Measurements from ENCODE around the gene CUL4A. TPM values are rescaled to one million over a fixed set of nuclear protein-coding genes. Genes with fewer than 3 reads are reported as not detected.
A peak's percentile ranks its signal among the peaks of the same experiment; 100 is the strongest.

CUL4A gene
- total RNA-seq, 4 donors from 2014 or later = 104 to 144 (median 107) TPM

DNA sequence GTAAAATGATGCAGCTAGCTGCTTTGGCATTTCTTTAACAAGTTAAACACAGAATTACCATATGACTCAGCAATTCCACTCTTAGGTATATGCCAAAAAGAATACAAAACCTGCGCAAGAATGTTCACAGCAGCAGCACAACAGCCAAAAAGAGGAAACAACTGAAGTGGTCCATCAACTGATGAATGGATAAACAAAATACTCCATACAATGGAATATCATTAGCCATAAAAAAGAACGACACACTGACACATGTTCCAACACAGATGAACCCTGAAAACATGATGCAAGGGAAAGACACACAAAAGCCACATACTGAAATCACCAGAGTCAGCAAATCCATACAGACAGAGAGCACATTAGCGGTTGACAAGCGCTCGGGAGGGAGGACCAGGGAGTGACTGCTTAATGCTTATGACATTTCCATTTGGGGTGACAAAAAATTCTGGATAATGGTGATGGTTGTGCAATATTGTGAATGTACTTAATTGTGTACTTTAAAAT, 3.9 kb upstream of the CUL4A start:
- Histone ChIP-seq H3K27me3 (no peaks in the 10 kb centered on the region), H3K36me3 (peaks cover 0 to 8% of the 10 kb centered on the region in 2 donors), H3K4me1 (peaks cover 0 to 71% (median 20%) of the 10 kb centered on the region in 3 donors), H3K9me3 (no peaks in the 10 kb centered on the region), H3K4me3 (no peak overlapping the region), H3K27ac (peak overlapping the region in 3 of 4 donors; percentile 23 to 60 (median 28))
- no peak for ATAC-seq
- 49 to 54% methylated on average over 5 of the region's 5 CpGs for WGBS, 2 donors (ENCODE audit: low coverage in 1 of 2)
- TF ChIP-seq POLR2AphosphoS5 (IDR thresholded peaks at IDR 0.05) = no peak
- TF ChIP-seq POLR2A (IDR thresholded peaks at IDR 0.05) = no peak
- TF ChIP-seq, protein P1, sequence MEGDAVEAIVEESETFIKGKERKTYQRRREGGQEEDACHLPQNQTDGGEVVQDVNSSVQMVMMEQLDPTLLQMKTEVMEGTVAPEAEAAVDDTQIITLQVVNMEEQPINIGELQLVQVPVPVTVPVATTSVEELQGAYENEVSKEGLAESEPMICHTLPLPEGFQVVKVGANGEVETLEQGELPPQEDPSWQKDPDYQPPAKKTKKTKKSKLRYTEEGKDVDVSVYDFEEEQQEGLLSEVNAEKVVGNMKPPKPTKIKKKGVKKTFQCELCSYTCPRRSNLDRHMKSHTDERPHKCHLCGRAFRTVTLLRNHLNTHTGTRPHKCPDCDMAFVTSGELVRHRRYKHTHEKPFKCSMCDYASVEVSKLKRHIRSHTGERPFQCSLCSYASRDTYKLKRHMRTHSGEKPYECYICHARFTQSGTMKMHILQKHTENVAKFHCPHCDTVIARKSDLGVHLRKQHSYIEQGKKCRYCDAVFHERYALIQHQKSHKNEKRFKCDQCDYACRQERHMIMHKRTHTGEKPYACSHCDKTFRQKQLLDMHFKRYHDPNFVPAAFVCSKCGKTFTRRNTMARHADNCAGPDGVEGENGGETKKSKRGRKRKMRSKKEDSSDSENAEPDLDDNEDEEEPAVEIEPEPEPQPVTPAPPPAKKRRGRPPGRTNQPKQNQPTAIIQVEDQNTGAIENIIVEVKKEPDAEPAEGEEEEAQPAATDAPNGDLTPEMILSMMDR (IDR thresholded peaks at IDR 0.05) = no peak
- no peak for TF ChIP-seq EP300 (IDR thresholded peaks at IDR 0.05)

DNA sequence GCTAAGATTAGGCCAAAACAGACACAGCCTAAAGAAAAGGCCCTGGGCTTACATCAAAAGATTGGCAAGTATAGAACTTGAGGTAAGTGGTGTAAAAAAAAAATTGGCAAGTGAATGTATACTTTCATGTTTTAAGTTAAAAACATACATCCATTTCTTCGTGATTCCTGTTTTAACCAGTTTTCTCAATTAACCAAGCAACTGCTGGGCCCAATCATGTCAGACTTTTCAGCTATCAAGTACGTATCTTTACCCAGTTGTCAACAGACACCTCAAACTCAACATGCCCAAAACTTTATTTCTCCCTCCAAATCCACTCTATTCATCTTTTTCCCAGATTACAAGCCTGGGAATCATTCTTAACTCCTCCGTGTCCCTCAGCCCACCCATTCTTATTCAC, 2.0 kb upstream of the CUL4A start:
- Histone ChIP-seq H3K36me3 (peaks cover 0 to 22% of the 10 kb centered on the region in 2 donors), H3K4me3 (peak overlapping the region; percentile 80 to 98), H3K27ac (peak overlapping the region in 3 of 4 donors; percentile 98 to 99 (median 99)), H3K27me3 (no peaks in the 10 kb centered on the region), H3K4me1 (peaks cover 0 to 82% (median 26%) of the 10 kb centered on the region in 3 donors), H3K9me3 (no peaks in the 10 kb centered on the region)
- no peak for ATAC-seq
- TF ChIP-seq EP300 (IDR thresholded peaks at IDR 0.05) (no peak), POLR2AphosphoS5 (IDR thresholded peaks at IDR 0.05) (no peak), POLR2A (IDR thresholded peaks at IDR 0.05) (no peak)
- TF ChIP-seq, protein P1 (IDR thresholded peaks at IDR 0.05) = no peak
- WGBS, 2 donors (ENCODE audit: low coverage in 1 of 2) = 33% methylated on average over 3 of the region's 3 CpGs

DNA sequence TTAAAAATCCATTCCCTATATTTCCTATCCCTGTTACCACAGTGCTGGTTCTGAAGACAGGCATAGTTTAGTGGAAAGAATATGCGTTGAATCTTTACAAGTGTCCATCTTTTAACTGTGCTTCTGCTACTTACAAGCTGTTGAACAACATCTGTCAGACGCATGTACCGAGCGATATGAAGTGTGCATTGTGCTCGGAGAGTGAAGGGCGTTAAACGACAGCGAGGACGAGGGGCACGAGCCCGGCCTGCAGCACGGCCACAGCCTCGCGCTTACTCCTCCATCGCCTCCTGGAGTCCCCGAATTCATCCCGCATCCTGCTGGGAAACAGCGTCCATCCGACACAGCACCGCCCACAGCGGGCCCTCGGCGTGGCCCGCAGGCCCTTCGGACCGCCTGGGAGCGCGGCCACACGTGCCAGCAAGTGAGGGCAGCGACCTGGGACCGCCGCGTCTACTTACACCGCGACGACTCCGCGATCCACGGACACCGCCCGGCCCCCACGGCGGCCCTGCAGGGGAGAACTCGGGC, 1.5 kb upstream of the CUL4A start:
- Histone ChIP-seq H3K27me3 (no peaks in the 10 kb centered on the region), H3K27ac (peak overlapping the region; percentile 97 to 99 (median 98)), H3K36me3 (peaks cover 0 to 26% of the 10 kb centered on the region in 2 donors), H3K4me1 (peaks cover 0 to 82% (median 26%) of the 10 kb centered on the region in 3 donors), H3K9me3 (no peaks in the 10 kb centered on the region), H3K4me3 (peak overlapping the region; percentile 80 to 98)
- WGBS, 2 donors (ENCODE audit: low coverage in 1 of 2) = 0 to 17% methylated on average over 1 of the region's 44 CpGs
- TF ChIP-seq, protein P1 (IDR thresholded peaks at IDR 0.05) = no peak
- no peak for TF ChIP-seq EP300 (IDR thresholded peaks at IDR 0.05)
- no peak for TF ChIP-seq POLR2A (IDR thresholded peaks at IDR 0.05)
- TF ChIP-seq POLR2AphosphoS5 (IDR thresholded peaks at IDR 0.05) = no peak
- ATAC-seq = peak; percentile 32

DNA sequence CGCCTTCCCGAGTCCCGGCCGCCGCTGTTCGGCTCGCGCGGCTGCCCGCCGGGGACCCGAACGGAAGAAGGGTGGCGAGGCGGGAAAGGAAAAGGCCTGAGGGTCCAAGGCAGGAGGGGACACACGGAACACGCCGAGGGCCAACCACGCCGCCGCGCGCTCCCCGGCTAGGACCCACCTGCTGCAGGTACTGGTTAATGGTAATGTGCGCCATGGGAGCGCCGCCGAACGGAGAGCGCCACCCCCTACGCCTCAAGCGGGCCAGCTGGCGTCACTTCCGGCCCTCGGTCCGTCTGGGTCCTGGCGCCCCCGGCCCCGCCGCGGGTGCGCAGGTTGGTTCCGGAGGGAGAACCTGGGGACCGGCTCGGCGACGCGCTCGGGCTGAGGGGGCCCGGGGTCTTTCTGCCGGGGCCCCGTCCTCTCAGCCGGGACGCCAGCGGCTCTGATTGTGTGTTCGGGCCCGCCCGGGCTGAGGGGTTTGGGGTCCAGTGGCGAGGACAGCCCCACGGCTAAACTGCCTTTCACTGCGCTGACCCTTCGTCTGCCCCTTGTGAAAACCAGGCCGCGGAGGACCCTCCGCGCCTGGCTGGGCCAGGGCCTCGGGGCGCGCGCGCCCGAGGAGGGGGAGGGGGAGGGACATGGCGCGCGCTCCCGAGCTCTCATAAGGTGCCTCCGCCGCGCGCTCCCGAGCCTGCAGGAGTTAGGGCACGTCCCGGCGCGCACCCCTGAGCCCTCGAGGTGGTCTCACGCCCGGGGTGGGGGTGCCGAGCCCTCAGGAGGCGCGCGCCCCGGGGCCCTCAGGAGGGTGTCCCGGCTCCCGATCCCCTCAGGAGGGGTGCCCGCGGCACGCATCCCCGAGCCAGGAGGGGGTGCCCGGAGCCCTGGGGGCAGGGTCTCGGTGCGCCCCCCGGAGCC, 735 bp upstream of the CUL4A start, which contains the start of gene PCID2:
PCID2 (minus strand) TSS at position 249 of the 915 bp plus-strand sequence; CDS start at position 214, 35 bp downstream.
- Histone ChIP-seq H3K27ac (peak within 1 kb of the TSS; percentile 97 to 99 (median 98)), H3K4me3 (peak within 1 kb of the TSS; percentile 80 to 98), H3K27me3 (no peaks in the 10 kb centered on the region), H3K36me3 (peaks cover 0 to 26% of the 10 kb centered on the region in 2 donors), H3K4me1 (peaks cover 0 to 82% (median 24%) of the 10 kb centered on the region in 3 donors), H3K9me3 (no peaks in the 10 kb centered on the region)
- ATAC-seq = peak; percentile 92
- TF ChIP-seq, protein P1 (IDR thresholded peaks at IDR 0.05) = peak in 1 of 4 experiments; percentile 40
- TF ChIP-seq POLR2A (IDR thresholded peaks at IDR 0.05) (peak; percentile 75 to 77), POLR2AphosphoS5 (IDR thresholded peaks at IDR 0.05) (peak; percentile 92), EP300 (IDR thresholded peaks at IDR 0.05) (no peak)
- WGBS, 2 donors (ENCODE audit: low coverage in 1 of 2) = 0% methylated on average over 4 of the region's 103 CpGs; no CpG with 5 or more reads in 1 of the 2 donors
